Panc1 (cell line): ENCODE data around the gene LGALS14. TPM values are rescaled to one million over a fixed set of nuclear protein-coding genes. Genes with fewer than 3 reads are reported as not detected.
"Not testable (repeated sequence)": the region's sequence is repeated elsewhere in the genome, so short reads cannot be mapped to it uniquely, and the experiment has no call there.

Source experiments
- ATAC-seq: fragments of 200-7000 bp; cut with Tn5 transposase; 2 replicates; pipeline ENCODE4 v1.9.1; 2020; ENCODE audit warnings: mild to moderate bottlenecking, moderate library complexity
- BruUV-seq: library from RNA; stranded (reverse); fragments of 400-500 nt; replicated peaks from 2 replicates; lab custom pipeline; 2021; lab: Mats Ljungman, UMichigan
- CTCF ChIA-PET: fragments of 300-600 bp; sonication (Branson Sonifier 250); formaldehyde crosslinking; loops from one replicate; lab custom pipeline; 2022; ENCODE audit warnings: antibody characterized with exemption; lab: Charles Lee
- POLR2A ChIA-PET: fragments of 300-600 bp; sonication (Branson Sonifier 250); formaldehyde crosslinking; loops from one replicate; lab custom pipeline; 2022; ENCODE audit warnings: antibody characterized with exemption; lab: Charles Lee
- DNase-seq: peaks from one replicate; pipeline ENCODE4 v3.0.0-alpha.2; 2010; ENCODE audit warnings: low read depth, low spot score
- H3K27ac ChIP-seq: 2 replicates; pipeline ENCODE4 v1.5.1; 2011; ENCODE audit warnings: mild to moderate bottlenecking, low read length, inconsistent platforms
- H3K27me3 ChIP-seq: fragments of 200-500 bp; sonication (Bioruptor generic); 2 replicates; pipeline ENCODE4 v1.6.0; 2014; ENCODE audit warnings: low read length, inconsistent platforms; ENCODE audit not compliant: control insufficient read depth, insufficient read depth
- H3K36me3 ChIP-seq: fragments of 200-500 bp; sonication (Bioruptor generic); 2 replicates; pipeline ENCODE4 v1.5.1; 2014; ENCODE audit warnings: inconsistent platforms, mild to moderate bottlenecking, low read length, moderate library complexity; ENCODE audit not compliant: control insufficient read depth, insufficient read depth
- H3K4me1 ChIP-seq: 2 replicates; pipeline ENCODE4 v1.5.1; 2011; ENCODE audit warnings: inconsistent platforms, mild to moderate bottlenecking, low read length, moderate library complexity; ENCODE audit not compliant: control insufficient read depth, insufficient read depth
- H3K4me3 ChIP-seq, 2 experiments: 2 replicates each; pipeline ENCODE4 v1.5.1; 2011 to 2012; ENCODE audit warnings: low read depth in 2 of 2, low read length in 2 of 2, mild to moderate bottlenecking in 2 of 2, inconsistent platforms in 1 of 2, moderate library complexity in 1 of 2
- H3K9me3 ChIP-seq: fragments of 200-500 bp; sonication (Bioruptor generic); 2 replicates; pipeline ENCODE4 v1.5.1; 2014; ENCODE audit warnings: low read depth, mild to moderate bottlenecking, inconsistent platforms, low read length, moderate library complexity; ENCODE audit not compliant: control insufficient read depth, insufficient read depth
- POLR2AphosphoS5 ChIP-seq: IDR thresholded peaks from 2 replicates; pipeline ENCODE4 v1.6.1; 2012; ENCODE audit warnings: mild to moderate bottlenecking, low read depth, low read length, moderate library complexity
- SIN3A ChIP-seq: IDR thresholded peaks from 2 replicates; pipeline ENCODE4 v1.6.1; 2012; ENCODE audit warnings: low read depth, mild to moderate bottlenecking, low read length, moderate library complexity, borderline replicate concordance; ENCODE audit not compliant: insufficient read depth
- TCF7L2 ChIP-seq: IDR thresholded peaks from 2 replicates; pipeline ENCODE4 v1.6.1; 2011; ENCODE audit warnings: mild to moderate bottlenecking, low read depth, low read length, inconsistent platforms
- in situ Hi-C: cut with HindIII; loops from 2 replicates; pipeline ENCODE4 v1.10.0; 2016; ENCODE audit warnings: low sequenced_read_pairs, low pct_unique_long_range_greater_than_20kb
- intact Hi-C: fragments of 100-400 bp; cut with micrococcal nuclease; formaldehyde crosslinking; loops from one replicate; pipeline ENCODE4 v1.10.0; 2022; ENCODE audit not compliant: unreplicated experiment
- total RNA-seq: library from RNA; stranded (reverse); gene quantifications from one replicate; pipeline ENCODE4 v1.2.1, GENCODE V29; 2021; ENCODE audit not compliant: unreplicated experiment
- TF ChIP-seq, protein P1 (sequence below), 2 experiments: IDR thresholded peaks; 2 replicates each; pipeline ENCODE4 v1.6.1; 2011 to 2012; ENCODE audit warnings: low read depth in 2 of 2, control low read depth in 1 of 2, low read length in 1 of 2, mild to moderate bottlenecking in 1 of 2, moderate library complexity in 1 of 2; ENCODE audit not compliant: insufficient read depth in 1 of 2
- TF ChIP-seq, protein P2 (sequence below): fragments of 450-650 bp; IDR thresholded peaks from 2 replicates; pipeline ENCODE4 v1.5.1; 2017; ENCODE audit warnings: mild to moderate bottlenecking

LGALS14 gene
- total RNA-seq, 1 experiment from 2014 or later, result not detected

DNA sequence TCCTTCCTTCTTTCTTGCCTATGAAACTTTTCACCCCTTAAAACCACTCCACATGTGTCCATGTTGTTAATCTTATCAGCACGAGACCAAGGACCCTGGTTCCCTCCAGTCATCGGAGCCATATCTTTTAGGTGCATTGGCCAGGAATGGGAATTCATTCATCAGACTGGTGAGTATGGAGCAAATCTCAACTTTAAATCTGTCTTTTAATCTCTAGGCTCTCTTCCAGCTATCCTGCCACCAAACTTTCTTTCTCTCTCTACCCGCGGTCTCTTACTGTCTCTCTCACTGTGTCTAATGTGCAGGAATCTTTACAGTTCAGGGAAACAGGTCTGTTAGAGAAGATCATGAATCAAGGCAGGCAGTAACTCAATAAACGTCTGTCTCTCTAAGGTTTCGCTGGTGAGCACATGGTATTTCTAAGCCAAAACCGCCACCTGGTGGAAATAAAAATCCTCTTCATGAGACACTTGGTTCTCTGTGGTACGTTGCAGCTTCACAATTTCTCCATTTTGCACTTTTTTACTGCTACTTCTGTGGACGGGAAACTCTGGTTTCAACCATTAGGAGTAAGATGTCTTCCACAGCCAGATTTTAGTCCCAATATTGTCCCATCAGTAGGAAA is 32.4 kb upstream of the LGALS14 start:
- in situ Hi-C loops, result loop anchor here (5.0 kb wide), 6 partner anchors 35 to 170 kb away; no protein-coding TSS in a partner anchor
- POLR2A ChIA-PET, result interaction anchor here (0.6 to 1.5 kb wide), 7 partner anchors 41 to 1442 kb away, joined by 3 to 8 read pairs (median 3); partner anchors contain the start of gene RPS16

GRCh38 chr19:39672473-39672872 is 31.8 kb upstream of the LGALS14 start:
- H3K9me3 ChIP-seq, result no peaks in the 10 kb centered on the region
- ChIA-PET CTCF (interaction anchor here (0.5 to 9.0 kb wide), 37 partner anchors 8 to 298 kb away, joined by 3 to 508 read pairs (median 4); partner anchors contain the start of genes DLL3, DYRK1B, EID2 and FBL), POLR2A (interaction anchor here (0.6 to 1.0 kb wide), 3 partner anchors 133 to 1442 kb away, joined by 3 to 6 read pairs (median 5); partner anchors contain the start of gene RPS16)
- intact Hi-C loops, result loop anchor here (1.0 to 2.0 kb wide), 3 partner anchors 92 to 232 kb away; no protein-coding TSS in a partner anchor
- peaks cover 60% of the 10 kb centered on the region for H3K27me3 ChIP-seq
- H3K4me3 ChIP-seq, result no peak overlapping the region
- in situ Hi-C loops, result loop anchor here (5.0 kb wide), 6 partner anchors 35 to 170 kb away; no protein-coding TSS in a partner anchor
- no TSS peak for BruUV-seq
- no peaks in the 10 kb centered on the region for H3K36me3 ChIP-seq
- ATAC-seq, result peak; percentile 9
- TF ChIP-seq, protein P1, sequence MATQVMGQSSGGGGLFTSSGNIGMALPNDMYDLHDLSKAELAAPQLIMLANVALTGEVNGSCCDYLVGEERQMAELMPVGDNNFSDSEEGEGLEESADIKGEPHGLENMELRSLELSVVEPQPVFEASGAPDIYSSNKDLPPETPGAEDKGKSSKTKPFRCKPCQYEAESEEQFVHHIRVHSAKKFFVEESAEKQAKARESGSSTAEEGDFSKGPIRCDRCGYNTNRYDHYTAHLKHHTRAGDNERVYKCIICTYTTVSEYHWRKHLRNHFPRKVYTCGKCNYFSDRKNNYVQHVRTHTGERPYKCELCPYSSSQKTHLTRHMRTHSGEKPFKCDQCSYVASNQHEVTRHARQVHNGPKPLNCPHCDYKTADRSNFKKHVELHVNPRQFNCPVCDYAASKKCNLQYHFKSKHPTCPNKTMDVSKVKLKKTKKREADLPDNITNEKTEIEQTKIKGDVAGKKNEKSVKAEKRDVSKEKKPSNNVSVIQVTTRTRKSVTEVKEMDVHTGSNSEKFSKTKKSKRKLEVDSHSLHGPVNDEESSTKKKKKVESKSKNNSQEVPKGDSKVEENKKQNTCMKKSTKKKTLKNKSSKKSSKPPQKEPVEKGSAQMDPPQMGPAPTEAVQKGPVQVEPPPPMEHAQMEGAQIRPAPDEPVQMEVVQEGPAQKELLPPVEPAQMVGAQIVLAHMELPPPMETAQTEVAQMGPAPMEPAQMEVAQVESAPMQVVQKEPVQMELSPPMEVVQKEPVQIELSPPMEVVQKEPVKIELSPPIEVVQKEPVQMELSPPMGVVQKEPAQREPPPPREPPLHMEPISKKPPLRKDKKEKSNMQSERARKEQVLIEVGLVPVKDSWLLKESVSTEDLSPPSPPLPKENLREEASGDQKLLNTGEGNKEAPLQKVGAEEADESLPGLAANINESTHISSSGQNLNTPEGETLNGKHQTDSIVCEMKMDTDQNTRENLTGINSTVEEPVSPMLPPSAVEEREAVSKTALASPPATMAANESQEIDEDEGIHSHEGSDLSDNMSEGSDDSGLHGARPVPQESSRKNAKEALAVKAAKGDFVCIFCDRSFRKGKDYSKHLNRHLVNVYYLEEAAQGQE (IDR thresholded peaks at IDR 0.05; ENCODE audit: insufficient read depth in 1 of 2, low read depth in 2 of 2, low read length in 1 of 2), result no peak
- TF ChIP-seq TCF7L2 (no peak), SIN3A (no peak), POLR2AphosphoS5 (no peak)
- TF ChIP-seq, protein P2, sequence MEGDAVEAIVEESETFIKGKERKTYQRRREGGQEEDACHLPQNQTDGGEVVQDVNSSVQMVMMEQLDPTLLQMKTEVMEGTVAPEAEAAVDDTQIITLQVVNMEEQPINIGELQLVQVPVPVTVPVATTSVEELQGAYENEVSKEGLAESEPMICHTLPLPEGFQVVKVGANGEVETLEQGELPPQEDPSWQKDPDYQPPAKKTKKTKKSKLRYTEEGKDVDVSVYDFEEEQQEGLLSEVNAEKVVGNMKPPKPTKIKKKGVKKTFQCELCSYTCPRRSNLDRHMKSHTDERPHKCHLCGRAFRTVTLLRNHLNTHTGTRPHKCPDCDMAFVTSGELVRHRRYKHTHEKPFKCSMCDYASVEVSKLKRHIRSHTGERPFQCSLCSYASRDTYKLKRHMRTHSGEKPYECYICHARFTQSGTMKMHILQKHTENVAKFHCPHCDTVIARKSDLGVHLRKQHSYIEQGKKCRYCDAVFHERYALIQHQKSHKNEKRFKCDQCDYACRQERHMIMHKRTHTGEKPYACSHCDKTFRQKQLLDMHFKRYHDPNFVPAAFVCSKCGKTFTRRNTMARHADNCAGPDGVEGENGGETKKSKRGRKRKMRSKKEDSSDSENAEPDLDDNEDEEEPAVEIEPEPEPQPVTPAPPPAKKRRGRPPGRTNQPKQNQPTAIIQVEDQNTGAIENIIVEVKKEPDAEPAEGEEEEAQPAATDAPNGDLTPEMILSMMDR, result no peak
- DNase-seq, result no peak
- H3K27ac ChIP-seq, result no peak overlapping the region
- H3K4me1 ChIP-seq, result peaks cover 11% of the 10 kb centered on the region

More for the DNA sequence above, 32.4 kb upstream of the LGALS14 start:
- peak; percentile 95 for ATAC-seq
- no peak for TF ChIP-seq POLR2AphosphoS5
- TF ChIP-seq, protein P1 (IDR thresholded peaks at IDR 0.05; ENCODE audit: insufficient read depth in 1 of 2, low read depth in 2 of 2, low read length in 1 of 2), result no peak
- TF ChIP-seq, protein P2, result no peak
- no peak for TF ChIP-seq TCF7L2
- no peak for TF ChIP-seq SIN3A
- CTCF ChIA-PET, result interaction anchor here (0.6 to 9.0 kb wide), 37 partner anchors 8 to 467 kb away, joined by 3 to 508 read pairs (median 4); partner anchors contain the start of genes DLL3, DYRK1B, EID2 and FBL
- intact Hi-C loops, result loop anchor here (1.0 to 2.0 kb wide), 3 partner anchors 93 to 232 kb away; no protein-coding TSS in a partner anchor
- Histone ChIP-seq H3K36me3 (no peaks in the 10 kb centered on the region), H3K4me3 (no peak overlapping the region), H3K27me3 (peaks cover 57% of the 10 kb centered on the region), H3K27ac (no peak overlapping the region), H3K4me1 (peaks cover 11% of the 10 kb centered on the region), H3K9me3 (no peaks in the 10 kb centered on the region)
- peak; percentile 100 for DNase-seq
- BruUV-seq, result no TSS peak

DNA sequence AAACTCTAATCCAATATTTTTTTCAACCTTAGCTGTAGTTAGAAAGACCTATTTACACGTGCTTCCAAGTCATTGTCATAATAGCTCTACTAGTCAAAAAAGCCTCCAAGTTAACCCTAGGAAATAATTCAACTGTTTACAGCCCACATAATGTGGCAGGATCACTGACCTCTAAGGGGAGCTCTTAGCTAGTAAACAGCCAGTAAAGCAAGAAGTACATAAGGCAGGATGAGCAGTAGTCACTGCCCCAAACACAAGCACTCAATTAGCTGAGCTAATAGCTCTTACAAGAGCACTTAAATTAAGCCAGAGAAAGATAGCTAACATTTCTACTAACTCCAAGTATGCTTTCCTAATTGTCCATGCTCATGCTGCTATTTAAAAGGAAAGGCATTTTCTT is 30.4 kb upstream of the LGALS14 start:
- Histone ChIP-seq H3K27me3 (peaks cover 70% of the 10 kb centered on the region), H3K4me1 (peaks cover 22% of the 10 kb centered on the region)
- DNase-seq (peak; percentile 83), ATAC-seq (peak; percentile 56)
- intact Hi-C loops, result loop anchor here (1.0 to 2.0 kb wide), 2 partner anchors 91 to 169 kb away; no protein-coding TSS in a partner anchor
- not testable (repeated sequence) for BruUV-seq, H3K4me3 ChIP-seq, H3K27ac ChIP-seq, H3K36me3 ChIP-seq, H3K9me3 ChIP-seq
- ChIA-PET CTCF (interaction anchor here (0.5 to 9.0 kb wide), 36 partner anchors 9 to 631 kb away, joined by 3 to 508 read pairs (median 4); partner anchors contain the start of genes DYRK1B, EID2, FBL and PSMC4), POLR2A (interaction anchor here (0.6 to 1.5 kb wide), 3 partner anchors 156 to 546 kb away, joined by 3 to 6 read pairs (median 5); partner anchors contain the start of gene RPS16)
- in situ Hi-C loops, result loop anchor here (5.0 kb wide), 6 partner anchors 37 to 168 kb away; no protein-coding TSS in a partner anchor
